ENCODE results near the gene CPNE8.

- TF ChIP-seq POLR2A (IDR thresholded peaks at IDR 0.05) (no peak), CTCF (IDR thresholded peaks at IDR 0.05) (no peak)
Observed at GRCh38 chr12:38903596-38903995, 1.8 kb downstream of the CPNE8 start.

All from prostate gland (tissue), 2 donors.